HepG2 (cell line): ENCODE data around the gene GRAMD1A. TPM values are rescaled to one million over a fixed set of nuclear protein-coding genes. Genes with fewer than 3 reads are reported as not detected.
A peak's percentile ranks its signal among the peaks of the same experiment; 100 is the strongest.

Experiments
- AKAP8 ChIP-seq: sonication (generic); formaldehyde crosslinking; IDR thresholded peaks from 2 replicates; pipeline ENCODE4 v1.5.1; 2020; ENCODE audit warnings: mild to moderate bottlenecking, missing genetic modification reagents
- ATF2 ChIP-seq: sonication (generic); formaldehyde crosslinking; IDR thresholded peaks from 2 replicates; pipeline ENCODE4 v1.4.0; 2020; ENCODE audit warnings: missing genetic modification reagents
- GABPB1 ChIP-seq: IDR thresholded peaks from 2 replicates; pipeline ENCODE4 v1.6.1; 2016; ENCODE audit warnings: mild to moderate bottlenecking, missing genetic modification reagents, moderate library complexity, missing compliant biosample characterization
- HIVEP1 ChIP-seq: sonication (generic); formaldehyde crosslinking; IDR thresholded peaks from 2 replicates; pipeline ENCODE4 v1.4.0; 2020; ENCODE audit warnings: mild to moderate bottlenecking, missing genetic modification reagents
- JUND ChIP-seq: sonication (generic); formaldehyde crosslinking; IDR thresholded peaks from 2 replicates; pipeline ENCODE4 v1.8.0; 2022; ENCODE audit warnings: mild to moderate bottlenecking, missing genetic modification reagents
- KDM2A ChIP-seq: sonication (generic); formaldehyde crosslinking; IDR thresholded peaks from 2 replicates; pipeline ENCODE4 v1.4.0; 2020; ENCODE audit warnings: low read depth, missing genetic modification reagents, borderline replicate concordance
- KDM5B ChIP-seq: sonication (generic); formaldehyde crosslinking; IDR thresholded peaks from 2 replicates; pipeline ENCODE4 v1.4.0; 2020; ENCODE audit warnings: missing genetic modification reagents, mild to moderate bottlenecking, borderline replicate concordance
- MIER2 ChIP-seq: IDR thresholded peaks from 2 replicates; pipeline ENCODE4 v1.6.1; 2016; ENCODE audit warnings: missing biosample characterization, missing genetic modification reagents
- NRL ChIP-seq: sonication (generic); formaldehyde crosslinking; IDR thresholded peaks from 2 replicates; pipeline ENCODE4 v1.5.0; 2020; ENCODE audit warnings: missing genetic modification reagents, mild to moderate bottlenecking, moderate library complexity, borderline replicate concordance
- POLR2AphosphoS5 ChIP-seq: IDR thresholded peaks from 2 replicates; pipeline ENCODE4 v1.6.1; 2012; ENCODE audit warnings: low read depth, low read length
- SKI ChIP-seq: fragments of 450-650 bp; IDR thresholded peaks from one replicate; pipeline ENCODE4 v1.6.1; 2018; ENCODE audit warnings: mild to moderate bottlenecking; ENCODE audit not compliant: partially characterized antibody
- SP5 ChIP-seq: IDR thresholded peaks from 2 replicates; pipeline ENCODE4 v1.6.1; 2016; ENCODE audit warnings: low read depth, borderline replicate concordance
- THAP11 ChIP-seq: IDR thresholded peaks from 2 replicates; pipeline ENCODE4 v1.6.1; 2016; ENCODE audit warnings: missing biosample characterization, missing genetic modification reagents
- TRAFD1 ChIP-seq: sonication (generic); formaldehyde crosslinking; IDR thresholded peaks from 2 replicates; pipeline ENCODE4 v1.5.1; 2020; ENCODE audit warnings: missing genetic modification reagents, mild to moderate bottlenecking, borderline replicate concordance
- ZBTB33 ChIP-seq: sonication (generic); formaldehyde crosslinking; IDR thresholded peaks from 2 replicates; pipeline ENCODE4 v1.4.0; 2020; ENCODE audit warnings: missing genetic modification reagents
- ZNF143 ChIP-seq: sonication (generic); formaldehyde crosslinking; IDR thresholded peaks from 2 replicates; pipeline ENCODE4 v1.4.0; 2020; ENCODE audit warnings: missing genetic modification reagents
- ZNF263 ChIP-seq: sonication (generic); formaldehyde crosslinking; IDR thresholded peaks from 2 replicates; pipeline ENCODE4 v1.4.0; 2020; ENCODE audit warnings: missing genetic modification reagents
- ZNF274 ChIP-seq: sonication (generic); formaldehyde crosslinking; IDR thresholded peaks from 2 replicates; pipeline ENCODE4 v1.5.1; 2020; ENCODE audit warnings: mild to moderate bottlenecking, missing genetic modification reagents
- ZNF547 ChIP-seq: sonication (generic); formaldehyde crosslinking; IDR thresholded peaks from 2 replicates; pipeline ENCODE4 v1.5.1; 2020; ENCODE audit warnings: mild to moderate bottlenecking, missing genetic modification reagents
- ZNF556 ChIP-seq: sonication (generic); formaldehyde crosslinking; IDR thresholded peaks from 2 replicates; pipeline ENCODE4 v1.4.0; 2020; ENCODE audit warnings: mild to moderate bottlenecking, missing genetic modification reagents, borderline replicate concordance
- ZNF770 ChIP-seq: sonication (generic); formaldehyde crosslinking; IDR thresholded peaks from 2 replicates; pipeline ENCODE4 v1.5.0; 2020; ENCODE audit warnings: mild to moderate bottlenecking, missing genetic modification reagents
- polyA plus RNA-seq, 8 experiments: library from polyadenylated mRNA; depleted of rRNA in 3 of 8; stranded (reverse) in 7 of 8; unstranded in 1 of 8; fragments of >200 nt; fragmentation: Illumina TruSeq in 4 of 8; extraction: Trizol in 4 of 8; gene quantifications; 2 replicates each; pipeline versions ENCODE4 v1.2.1 to v1.2.3, GENCODE V29; 2011 to 2016; ENCODE audit warnings: low read depth in 4 of 8, missing spikeins in 1 of 8, mixed read lengths in 1 of 8; ENCODE audit not compliant: insufficient read depth in 1 of 8
- total RNA-seq, 5 experiments: library from RNA; depleted of rRNA; stranded (reverse); fragments of >200 nt; fragmentation: Illumina TruSeq; extraction: Trizol; gene quantifications; 2 replicates each; pipeline ENCODE4 v1.2.3, GENCODE V29; 2016; ENCODE audit warnings: low read depth in 1 of 5

The GRAMD1A gene
- total and polyA plus RNA-seq, 2 of the 13 experiments (the other 11 are each of a cell fraction or from before 2014, with no cell fraction given): 14.7 to 181 TPM

GRCh38 chr19:35013041-35013819 is 13.1 kb downstream of the GRAMD1A start (continued):
- no peak for TF ChIP-seq ZNF143
- 0 out of 2 replicates have a peak, but pooled peaks have one; percentile 48 for TF ChIP-seq ATF2 (CRISPR knock-in tag)
- 0 out of 2 replicates have a peak, but pooled peaks have one; percentile 49 for TF ChIP-seq ZNF547
- TF ChIP-seq ZBTB33: peak; percentile 85
- TF ChIP-seq TRAFD1 (CRISPR knock-in tag): no peak
- 0 out of 2 replicates have a peak, but pooled peaks have one; percentile 26 for TF ChIP-seq KDM5B (CRISPR knock-in tag)
- TF ChIP-seq SKI: no peak
- TF ChIP-seq MIER2 (CRISPR knock-in tag): no peak
- TF ChIP-seq POLR2AphosphoS5: peak; percentile 31; the same call in 1 of the 2 replicates
- TF ChIP-seq HIVEP1: peak; percentile 20; the same call in 1 of the 2 replicates
- TF ChIP-seq SP5 (CRISPR knock-in tag): no peak; the same call in 1 of the 2 replicates
- TF ChIP-seq ZNF770: peak; percentile 70; the same call in 1 of the 2 replicates
- TF ChIP-seq AKAP8 (CRISPR knock-in tag): peak; percentile 90
- TF ChIP-seq NRL (CRISPR knock-in tag): 0 out of 2 replicates have a peak, but pooled peaks have one; percentile 3
- no peak for TF ChIP-seq ZNF556
- TF ChIP-seq KDM2A: peak; percentile 39; the same call in 1 of the 2 replicates
- TF ChIP-seq GABPB1 (CRISPR knock-in tag): peak; percentile 24; the same call in 1 of the 2 replicates
- 0 out of 2 replicates have a peak, but pooled peaks have one; percentile 16 for TF ChIP-seq ZNF274 (CRISPR knock-in tag)
- TF ChIP-seq JUND (CRISPR knock-in tag): no peak
- peak; percentile 35; the same call in 1 of the 2 replicates for TF ChIP-seq ZNF263 (CRISPR knock-in tag)
- TF ChIP-seq THAP11: peak; percentile 60; the same call in 1 of the 2 replicates
